Upper lobe of right lung (tissue), 1 donor: Measurements from ENCODE around the gene GALNT18. TPM values are rescaled to one million over a fixed set of nuclear protein-coding genes. Genes with fewer than 3 reads are reported as not detected.

Source experiments
- ATAC-seq: fragments of 200-7000 bp; cut with Tn5 transposase; one replicate; pipeline ENCODE4 v1.9.1; 2020; ENCODE audit warnings: mild to moderate bottlenecking, moderate library complexity
- DNase-seq: peaks from one replicate; pipeline ENCODE4 v3.0.0-alpha.2; 2020
- H3K27ac ChIP-seq: fragments of 200-600 bp; one replicate; pipeline ENCODE4 v1.8.0; 2022
- H3K27me3 ChIP-seq: fragments of 200-600 bp; one replicate; pipeline ENCODE4 v1.8.0; 2022; ENCODE audit warnings: mild to moderate bottlenecking
- H3K36me3 ChIP-seq: fragments of 200-600 bp; one replicate; pipeline ENCODE4 v1.8.0; 2022
- H3K4me1 ChIP-seq: fragments of 200-600 bp; one replicate; pipeline ENCODE4 v1.8.0; 2022
- H3K4me3 ChIP-seq: fragments of 200-600 bp; one replicate; pipeline ENCODE4 v1.8.0; 2022; ENCODE audit warnings: mild to moderate bottlenecking
- H3K9me3 ChIP-seq: fragments of 200-600 bp; one replicate; pipeline ENCODE4 v1.8.0; 2022
- CTCF ChIP-seq: fragments of 200-600 bp; IDR thresholded peaks from one replicate; pipeline ENCODE4 v1.8.0; 2022; ENCODE audit warnings: antibody characterized with exemption
- intact Hi-C: fragments of 100-400 bp; cut with DNase I; formaldehyde crosslinking; loops from one replicate; pipeline ENCODE4 v1.11.0; 2022
- total RNA-seq: library from RNA; stranded (reverse); fragmentation: NEBNext Ultra II Directional; extraction: Animal tissue kit (Norgen Biotek cat#: 25700); gene quantifications from one replicate; pipeline ENCODE4 v1.2.1, GENCODE V29; 2021
- donor health status: DM: no; HTN: yes; CAD: no; lungs with severe emphysema.

The GALNT18 gene
- total RNA-seq, 1 donor from 2014 or later: 55.5 TPM

DNA sequence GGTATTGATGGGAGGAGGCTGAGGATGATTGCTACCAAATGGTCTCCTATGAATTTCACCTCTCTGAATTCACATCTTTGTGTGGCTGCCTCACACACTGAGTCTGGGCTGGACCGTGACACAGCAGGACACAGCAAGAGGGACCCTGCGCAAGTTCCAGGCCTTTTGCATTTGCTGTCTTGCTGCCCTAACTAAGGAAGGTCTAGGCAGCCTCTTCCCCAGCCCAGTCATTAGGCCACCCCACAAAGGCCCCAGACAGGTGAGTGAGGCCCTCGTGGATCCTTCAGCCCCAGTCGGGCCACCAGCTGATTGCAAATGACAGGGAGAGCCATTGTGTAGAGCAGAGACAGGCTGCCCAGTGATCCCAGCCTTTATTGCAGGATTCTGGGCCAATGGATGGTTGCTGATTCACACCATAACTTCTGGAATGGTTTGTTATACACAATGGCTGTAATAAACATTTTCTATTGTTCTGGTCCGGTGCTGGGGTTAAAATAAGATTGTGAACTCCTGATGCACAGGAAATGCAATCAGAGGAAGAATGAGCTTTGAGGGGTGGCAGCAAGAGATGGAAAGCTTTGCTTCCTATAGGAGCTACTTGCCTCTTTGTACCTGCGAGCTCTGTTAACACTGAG lies 240.2 kb downstream of the GALNT18 start:
- Histone ChIP-seq H3K27me3 (no peaks in the 10 kb centered on the region), H3K9me3 (no peaks in the 10 kb centered on the region), H3K27ac (no peak overlapping the region), H3K4me1 (no peaks in the 10 kb centered on the region), H3K36me3 (no peaks in the 10 kb centered on the region), H3K4me3 (no peak overlapping the region)
- DNase-seq (no peak), ATAC-seq (no peak)
- no peak for TF ChIP-seq CTCF
- intact Hi-C loops: no loop called here

DNA sequence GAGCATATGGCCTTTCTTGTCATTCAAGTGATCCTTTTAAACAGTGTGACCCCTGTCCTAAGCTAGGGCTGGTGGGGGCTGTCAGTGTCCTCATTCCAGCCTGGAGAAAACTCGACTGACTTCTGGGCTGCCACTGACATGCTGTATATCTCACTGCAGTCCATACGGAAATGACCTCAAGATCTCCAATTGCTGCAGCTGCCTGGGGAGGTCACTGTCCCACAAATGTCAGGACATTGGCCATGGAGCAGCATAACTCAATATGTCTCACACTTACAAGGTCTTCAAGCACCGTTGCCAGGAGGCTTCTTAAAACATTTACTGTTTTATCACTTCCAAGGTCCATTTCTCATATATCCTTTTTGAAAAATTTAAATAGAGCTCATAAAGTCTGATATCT lies 240.9 kb downstream of the GALNT18 start:
- H3K36me3 ChIP-seq: no peaks in the 10 kb centered on the region
- intact Hi-C loops: no loop called here
- TF ChIP-seq CTCF: no peak
- ATAC-seq (no peak), DNase-seq (no peak)
- H3K4me1 ChIP-seq: no peaks in the 10 kb centered on the region
- no peaks in the 10 kb centered on the region for H3K27me3 ChIP-seq
- H3K27ac ChIP-seq: no peak overlapping the region
- H3K9me3 ChIP-seq: no peaks in the 10 kb centered on the region
- no peak overlapping the region for H3K4me3 ChIP-seq

- ATAC-seq: no peak
- TF ChIP-seq CTCF: no peak
- no peaks in the 10 kb centered on the region for H3K27me3 ChIP-seq
- H3K27ac ChIP-seq: no peak overlapping the region
- intact Hi-C loops: no loop called here
- H3K4me1 ChIP-seq: no peaks in the 10 kb centered on the region
- H3K9me3 ChIP-seq: no peaks in the 10 kb centered on the region
- no peak for DNase-seq
- H3K4me3 ChIP-seq: no peak overlapping the region
- H3K36me3 ChIP-seq: no peaks in the 10 kb centered on the region
Measured at GRCh38 chr11:11380340-11380739, 241.5 kb downstream of the GALNT18 start.

DNA sequence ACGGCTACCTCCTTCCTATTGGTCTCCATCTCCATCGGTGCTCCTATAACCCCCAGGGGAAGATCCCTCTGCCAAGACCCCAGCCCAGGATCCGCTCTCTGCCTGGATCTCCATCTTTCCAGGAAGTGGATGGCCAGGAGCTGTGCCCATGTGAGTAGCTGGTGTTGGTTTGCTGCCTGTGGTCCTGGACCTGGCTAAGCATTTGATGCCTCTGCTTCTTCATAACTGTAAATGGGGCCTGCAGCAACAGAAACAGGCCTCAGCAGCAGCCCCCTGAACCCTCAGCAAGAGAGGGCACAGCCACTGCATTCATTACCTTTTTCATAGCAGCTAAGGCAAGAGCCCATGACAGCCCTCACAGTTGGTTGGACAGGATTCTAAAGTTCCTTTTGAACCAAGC lies 242.1 kb downstream of the GALNT18 start:
- Histone ChIP-seq H3K4me1 (no peaks in the 10 kb centered on the region), H3K27me3 (no peaks in the 10 kb centered on the region), H3K9me3 (no peaks in the 10 kb centered on the region), H3K4me3 (no peak overlapping the region), H3K27ac (no peak overlapping the region), H3K36me3 (peaks cover 6% of the 10 kb centered on the region)
- intact Hi-C loops: no loop called here
- TF ChIP-seq CTCF: no peak
- ATAC-seq (no peak), DNase-seq (no peak)

DNA sequence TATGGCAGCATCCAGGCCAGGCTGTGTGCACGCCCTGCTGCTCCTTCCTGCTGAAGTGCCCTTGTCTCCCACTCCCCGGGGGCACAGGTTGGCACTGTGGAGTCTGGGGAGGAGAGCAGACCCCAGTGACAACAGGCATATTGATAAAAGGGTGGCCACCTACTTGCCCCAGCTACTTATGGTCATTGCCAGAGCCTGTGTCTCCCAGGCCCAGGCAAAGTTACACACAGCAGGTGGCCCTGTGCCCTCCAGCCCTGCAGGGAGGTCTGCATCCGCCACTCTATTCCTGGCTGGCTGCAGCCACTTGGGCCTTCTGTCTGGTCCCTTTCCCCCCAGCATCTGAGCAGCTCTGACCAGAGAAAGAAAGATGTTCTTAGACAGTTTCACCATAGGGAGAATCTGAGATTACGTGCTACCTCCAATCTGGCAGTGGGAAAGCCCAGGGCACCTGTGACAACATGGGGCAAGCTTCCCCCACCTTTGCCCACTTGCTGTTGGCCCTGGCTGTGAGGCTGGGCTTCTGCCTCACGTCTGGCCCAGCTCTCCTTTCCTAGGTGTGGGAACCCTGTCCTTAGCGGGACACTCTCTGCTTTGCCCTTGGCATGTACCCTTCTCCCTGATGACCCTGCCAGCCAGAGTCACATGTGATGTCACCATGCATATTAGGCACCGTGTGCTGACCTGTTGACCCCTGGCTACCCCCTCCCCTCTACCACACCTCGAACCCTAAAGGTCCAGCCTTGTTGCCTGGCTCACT lies 243.4 kb downstream of the GALNT18 start:
- no peak for DNase-seq
- ATAC-seq: no peak
- H3K9me3 ChIP-seq: no peaks in the 10 kb centered on the region
- no peaks in the 10 kb centered on the region for H3K4me1 ChIP-seq
- TF ChIP-seq CTCF: no peak
- H3K36me3 ChIP-seq: peaks cover 13% of the 10 kb centered on the region
- H3K27ac ChIP-seq: no peak overlapping the region
- intact Hi-C loops: no loop called here
- H3K27me3 ChIP-seq: no peaks in the 10 kb centered on the region
- H3K4me3 ChIP-seq: no peak overlapping the region
